Limb (tissue), 2 donors: ENCODE data around the gene ARHGAP23.

Source experiments
- DNase-seq, 2 donors: peaks; one replicate each; pipeline ENCODE4 v3.0.0-alpha.2; 2016; ENCODE audit errors: extremely low spot score in 2 of 2

The ARHGAP23 gene

GRCh38 chr17:38428112-38428642 is at the start of gene ARHGAP23:
Gene ARHGAP23 (plus strand): TSS chr17:38428464. CDS start chr17:38428486, 22 bp downstream.
- peak in 1 of 2 donors; percentile 76 for DNase-seq

- DNase-seq = no peak
Measured at GRCh38 chr17:38379448-38379847, 48.8 kb upstream of the ARHGAP23 start.

GRCh38 chr17:38395090-38395489 is 33.2 kb upstream of the ARHGAP23 start:
- DNase-seq = no peak

GRCh38 chr17:38397227-38397626 is 31.0 kb upstream of the ARHGAP23 start:
- DNase-seq = no peak

GRCh38 chr17:38400286-38400685 is 28.0 kb upstream of the ARHGAP23 start:
- DNase-seq = no peak

GRCh38 chr17:38401459-38401858 is 26.8 kb upstream of the ARHGAP23 start:
- no peak for DNase-seq

GRCh38 chr17:38402897-38403296 is 25.4 kb upstream of the ARHGAP23 start:
- no peak for DNase-seq

- no peak for DNase-seq
Measured at GRCh38 chr17:38403491-38403890, 24.8 kb upstream of the ARHGAP23 start.

- DNase-seq = no peak
Measured at GRCh38 chr17:38404174-38404943, 23.9 kb upstream of the ARHGAP23 start.

- no peak for DNase-seq
Measured at GRCh38 chr17:38405654-38406053, 22.6 kb upstream of the ARHGAP23 start.

- DNase-seq = no peak
Measured at GRCh38 chr17:38410201-38410600, 18.1 kb upstream of the ARHGAP23 start.

GRCh38 chr17:38415250-38416194 is 12.7 kb upstream of the ARHGAP23 start:
- peak; percentile 21 to 69 for DNase-seq

- no peak for DNase-seq
Measured at GRCh38 chr17:38416840-38417209, 11.4 kb upstream of the ARHGAP23 start.

- DNase-seq = peak in 1 of 2 donors; percentile 51
Measured at GRCh38 chr17:38417210-38417951, 10.9 kb upstream of the ARHGAP23 start.

- DNase-seq = peak in 1 of 2 donors; percentile 48
Measured at GRCh38 chr17:38418062-38418692, 10.1 kb upstream of the ARHGAP23 start.

- peak in 1 of 2 donors; percentile 74 for DNase-seq
Measured at GRCh38 chr17:38418693-38419507, 9.4 kb upstream of the ARHGAP23 start.

- peak in 1 of 2 donors; percentile 53 for DNase-seq
Measured at GRCh38 chr17:38419508-38419981, 8.7 kb upstream of the ARHGAP23 start.

- DNase-seq = no peak
Measured at GRCh38 chr17:38420518-38420917, 7.7 kb upstream of the ARHGAP23 start.

- peak; percentile 83 to 89 for DNase-seq
Measured at GRCh38 chr17:38421171-38421841, 7.0 kb upstream of the ARHGAP23 start.
